HG03280 (cell line): ENCODE measurements around the gene IL5RA.

ENCODE experiments used
- ATAC-seq: cut with Tn5 transposase; IDR thresholded peaks from one replicate; pipeline ENCODE4 v1.9.1; 2021; ENCODE audit warnings: mild to moderate bottlenecking, moderate library complexity; ENCODE audit not compliant: unreplicated experiment

Gene IL5RA

GRCh38 chr3:3066910-3067309, 43.3 kb downstream of the IL5RA start:
- ATAC-seq: no peak

DNA sequence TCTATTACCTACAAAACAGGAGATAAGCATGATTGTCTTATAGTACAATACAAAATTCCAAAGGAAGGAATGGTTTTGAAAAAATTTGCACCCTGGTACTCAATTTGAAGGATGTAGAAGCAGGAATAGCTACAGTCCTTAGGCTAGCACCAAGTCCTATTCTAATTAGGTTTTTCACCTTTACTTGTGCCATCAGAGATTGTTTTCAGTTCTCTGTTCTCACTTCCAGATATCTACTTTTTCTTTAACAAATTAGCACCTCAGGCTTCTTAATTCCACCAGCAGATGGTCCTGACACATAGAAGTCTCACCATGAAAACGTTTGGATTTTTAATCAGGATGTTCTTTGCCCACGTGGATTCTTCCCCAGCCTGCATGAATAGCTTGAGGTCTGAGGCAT, 43.8 kb downstream of the IL5RA start:
- no peak for ATAC-seq

- no peak for ATAC-seq
Observed at GRCh38 chr3:3065876-3066275, 44.3 kb downstream of the IL5RA start.

- ATAC-seq: no peak
Observed at GRCh38 chr3:3064297-3064696, 45.9 kb downstream of the IL5RA start.

DNA sequence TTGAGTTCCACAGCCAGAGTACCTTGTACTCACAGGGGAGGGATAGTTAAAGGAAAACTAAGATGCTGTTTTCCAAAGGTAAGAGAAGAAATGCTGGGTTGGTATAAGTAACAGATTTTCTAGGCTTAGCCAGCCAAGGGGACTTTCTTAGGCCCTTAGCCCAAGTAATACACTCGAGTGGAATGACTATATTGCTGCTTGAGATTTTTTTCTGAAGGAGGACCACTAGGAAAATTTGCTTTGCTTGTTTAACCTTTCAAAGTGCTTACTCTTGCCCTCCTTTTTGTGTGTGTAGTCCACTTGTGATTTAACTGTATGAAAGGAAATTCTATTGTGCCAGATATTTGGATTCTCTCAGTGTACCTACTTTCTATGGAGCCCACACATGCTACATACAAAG, 50.5 kb downstream of the IL5RA start:
- no peak for ATAC-seq

DNA sequence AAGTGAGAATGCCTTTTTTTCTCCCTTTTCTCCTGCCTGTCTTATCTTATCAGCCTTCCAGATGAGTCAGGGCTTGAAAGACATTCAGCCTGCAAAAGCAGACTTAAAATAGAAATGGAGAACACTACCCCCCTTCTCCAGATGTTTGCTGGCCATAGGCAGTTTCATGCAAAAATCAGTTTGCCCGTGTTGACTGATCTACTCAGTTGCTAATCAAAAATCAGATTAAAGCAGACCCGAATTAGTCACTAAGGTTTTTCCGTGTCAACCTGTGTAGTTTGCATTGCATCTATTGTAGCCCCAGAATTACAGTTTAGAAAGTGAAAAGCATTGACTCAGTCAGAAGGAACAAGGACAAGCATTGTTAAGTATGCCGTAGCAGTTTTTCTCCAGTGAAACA, 56.2 kb downstream of the IL5RA start:
- no peak for ATAC-seq

DNA sequence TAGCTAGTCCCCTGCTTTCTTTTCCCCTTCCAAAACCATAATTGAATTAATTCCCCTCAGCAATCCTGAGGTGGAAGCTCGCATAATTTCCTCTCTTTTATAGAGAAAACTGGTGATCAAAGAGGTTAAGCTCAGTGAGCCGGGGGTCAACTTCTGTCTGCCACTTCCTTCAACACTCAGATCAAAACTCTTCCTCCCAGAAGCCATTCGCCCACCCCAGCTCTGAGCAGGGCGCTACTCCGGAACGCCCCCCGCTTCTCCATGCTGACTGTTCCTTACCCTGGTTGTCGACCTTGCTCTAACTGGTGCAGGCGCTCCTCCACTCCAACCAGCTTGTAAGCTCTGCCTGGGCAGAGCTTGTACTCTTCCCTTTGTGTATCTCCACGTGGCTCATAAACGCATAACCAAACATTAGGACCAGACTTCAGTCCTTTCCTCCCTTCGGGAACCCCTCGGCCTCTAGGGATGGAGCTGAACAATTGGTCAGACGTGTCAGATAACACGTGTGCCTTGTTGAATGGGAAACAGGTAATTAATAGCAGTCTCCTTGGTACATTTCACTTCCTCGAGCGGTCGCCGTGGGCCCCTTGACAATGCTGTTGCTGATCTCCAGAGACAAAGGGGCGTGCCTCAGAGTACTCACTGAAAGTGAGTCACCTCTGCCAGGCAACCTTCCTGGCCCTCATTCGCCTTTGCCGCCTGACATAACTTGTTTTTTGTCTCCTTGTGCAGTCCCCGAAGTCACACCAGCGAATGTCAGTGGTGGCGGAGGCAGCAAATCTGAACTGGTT, 71.8 kb downstream of the IL5RA start:
- no peak for ATAC-seq

DNA sequence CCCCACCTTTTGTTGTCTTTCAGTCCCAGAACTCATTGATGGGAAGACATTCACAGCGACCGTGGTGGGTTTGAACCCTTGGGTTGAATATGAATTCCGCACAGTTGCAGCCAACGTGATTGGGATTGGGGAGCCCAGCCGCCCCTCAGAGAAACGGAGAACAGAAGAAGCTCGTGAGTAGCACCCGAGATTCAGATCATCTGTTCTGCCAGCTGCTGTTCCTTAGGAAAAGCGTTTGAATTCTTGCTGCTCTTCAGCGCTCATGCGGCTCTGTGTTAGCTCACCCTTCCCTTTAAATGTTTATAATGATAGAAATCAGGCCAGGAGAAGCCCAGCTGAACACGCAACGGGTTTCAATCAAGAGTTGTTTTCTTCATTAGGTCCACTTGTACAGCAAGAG, 73.0 kb downstream of the IL5RA start:
- no peak for ATAC-seq

- ATAC-seq: no peak
Observed at GRCh38 chr3:3031326-3031725, 78.8 kb downstream of the IL5RA start.

DNA sequence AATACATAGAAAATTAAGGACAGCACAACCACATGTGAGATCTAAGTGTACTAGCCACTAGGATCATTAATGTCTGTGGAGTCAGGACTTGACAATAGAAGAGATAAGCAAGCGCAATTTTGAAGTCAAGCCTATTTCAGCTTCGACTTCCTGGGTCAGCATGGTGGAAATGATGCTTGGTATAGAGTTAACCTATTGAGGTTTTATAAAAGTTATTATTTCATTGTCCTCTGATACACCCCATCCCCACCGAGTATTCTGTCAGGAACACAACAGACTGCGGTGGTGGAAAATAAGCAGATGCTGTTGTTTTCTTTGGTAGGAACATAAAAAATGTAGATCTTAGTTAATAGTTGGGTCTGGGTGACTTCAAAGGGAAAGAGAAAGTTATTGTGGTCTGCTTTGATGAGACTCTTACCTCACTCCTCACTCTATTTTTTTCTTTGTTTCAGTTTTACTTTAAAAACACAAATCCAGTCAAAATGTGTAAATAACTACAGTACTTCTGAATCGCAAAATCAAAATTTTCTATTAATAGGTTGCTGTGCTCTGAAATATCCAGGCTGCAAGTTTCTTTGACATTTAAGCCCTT, 82.1 kb downstream of the IL5RA start:
- peak; percentile 95 for ATAC-seq

GRCh38 chr3:3023111-3023745, 86.9 kb downstream of the IL5RA start:
- ATAC-seq: no peak

- no peak for ATAC-seq
Observed at GRCh38 chr3:3020209-3020608, 90.0 kb downstream of the IL5RA start.
